Measurements from ENCODE around the gene MEF2C.
"Not testable (repeated sequence)": the region's sequence is repeated elsewhere in the genome, so short reads cannot be mapped to it uniquely, and the experiment has no call there.

MEF2C gene

GRCh38 chr5:88883059-88883835, at the start of gene MEF2C:
TSS of gene MEF2C (minus strand) at chr5:88883184. CDS start at chr5:88823788, 59,396 bp downstream.
- peak; percentile 89 for DNase-seq

GRCh38 chr5:88932541-88932940, 49.6 kb upstream of the MEF2C start:
- no peak for DNase-seq

- DNase-seq, result no peak
Observed at GRCh38 chr5:88930335-88930734, 47.4 kb upstream of the MEF2C start.

GRCh38 chr5:88929385-88929784, 46.4 kb upstream of the MEF2C start:
- no peak for DNase-seq

- no peak for DNase-seq
Observed at GRCh38 chr5:88926774-88927173, 43.8 kb upstream of the MEF2C start.

GRCh38 chr5:88925692-88926490, 42.9 kb upstream of the MEF2C start:
- peak; percentile 49 for DNase-seq

- DNase-seq, result no peak
Observed at GRCh38 chr5:88924330-88924657, 41.3 kb upstream of the MEF2C start.

GRCh38 chr5:88923623-88924329, 40.8 kb upstream of the MEF2C start:
- DNase-seq, result no peak

- not testable (repeated sequence) for DNase-seq
Observed at GRCh38 chr5:88912743-88913142, 29.8 kb upstream of the MEF2C start.

GRCh38 chr5:88911059-88911572, 28.1 kb upstream of the MEF2C start:
- not testable (repeated sequence) for DNase-seq

- DNase-seq, result not testable (repeated sequence)
Observed at GRCh38 chr5:88904478-88904877, 21.5 kb upstream of the MEF2C start.

- not testable (repeated sequence) for DNase-seq
Observed at GRCh38 chr5:88903966-88904365, 21.0 kb upstream of the MEF2C start.

- not testable (repeated sequence) for DNase-seq
Observed at GRCh38 chr5:88901077-88901476, 18.1 kb upstream of the MEF2C start.

- no peak for DNase-seq
Observed at GRCh38 chr5:88899096-88899737, 16.2 kb upstream of the MEF2C start.

GRCh38 chr5:88897748-88898147, 14.8 kb upstream of the MEF2C start:
- DNase-seq, result no peak

GRCh38 chr5:88895681-88896501, 12.9 kb upstream of the MEF2C start:
- no peak for DNase-seq

GRCh38 chr5:88892669-88893068, 9.7 kb upstream of the MEF2C start:
- no peak for DNase-seq

GRCh38 chr5:88890070-88890781, 7.2 kb upstream of the MEF2C start:
- DNase-seq, result no peak

GRCh38 chr5:88889189-88890069, 6.4 kb upstream of the MEF2C start:
- peak; percentile 44 for DNase-seq

GRCh38 chr5:88888848-88889188, 5.8 kb upstream of the MEF2C start:
- DNase-seq, result no peak

Data from fibroblast of skin of right quadriceps (primary cell).